ENCODE measurements around the gene AKAP9. TPM values are rescaled to one million over a fixed set of nuclear protein-coding genes. Genes with fewer than 3 reads are reported as not detected.

The AKAP9 gene
- polyA plus RNA-seq, 1 donor (not counting 4 experiments of a cell fraction or from before 2014, with no cell fraction given): 19.0 TPM

GRCh38 chr7:92061154-92061553, 120.5 kb downstream of the AKAP9 start:
- H3K79me2 ChIP-seq (ENCODE audit: control insufficient read depth, insufficient read depth, low read length): no peaks in the 10 kb centered on the region
- no peaks in the 10 kb centered on the region for H3K9me1 ChIP-seq (ENCODE audit: control insufficient read depth, extremely low read depth, insufficient read depth, low read length)
- DNase-seq (ENCODE audit: low read depth, low spot score): peak; percentile 33
- no peak overlapping the region for H3K4me3 ChIP-seq (ENCODE audit: control insufficient read depth in 2 of 3, extremely low read depth in 1 of 3, insufficient read depth in 2 of 3, low read depth in 1 of 3, low read length in 3 of 3)
- TF ChIP-seq, protein P1, sequence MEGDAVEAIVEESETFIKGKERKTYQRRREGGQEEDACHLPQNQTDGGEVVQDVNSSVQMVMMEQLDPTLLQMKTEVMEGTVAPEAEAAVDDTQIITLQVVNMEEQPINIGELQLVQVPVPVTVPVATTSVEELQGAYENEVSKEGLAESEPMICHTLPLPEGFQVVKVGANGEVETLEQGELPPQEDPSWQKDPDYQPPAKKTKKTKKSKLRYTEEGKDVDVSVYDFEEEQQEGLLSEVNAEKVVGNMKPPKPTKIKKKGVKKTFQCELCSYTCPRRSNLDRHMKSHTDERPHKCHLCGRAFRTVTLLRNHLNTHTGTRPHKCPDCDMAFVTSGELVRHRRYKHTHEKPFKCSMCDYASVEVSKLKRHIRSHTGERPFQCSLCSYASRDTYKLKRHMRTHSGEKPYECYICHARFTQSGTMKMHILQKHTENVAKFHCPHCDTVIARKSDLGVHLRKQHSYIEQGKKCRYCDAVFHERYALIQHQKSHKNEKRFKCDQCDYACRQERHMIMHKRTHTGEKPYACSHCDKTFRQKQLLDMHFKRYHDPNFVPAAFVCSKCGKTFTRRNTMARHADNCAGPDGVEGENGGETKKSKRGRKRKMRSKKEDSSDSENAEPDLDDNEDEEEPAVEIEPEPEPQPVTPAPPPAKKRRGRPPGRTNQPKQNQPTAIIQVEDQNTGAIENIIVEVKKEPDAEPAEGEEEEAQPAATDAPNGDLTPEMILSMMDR (optimal IDR thresholded peaks at IDR 0.05 in 1 of 3, IDR thresholded peaks at IDR 0.05 in 1 of 3, conservative IDR thresholded peaks at IDR 0.05 in 1 of 3; ENCODE audit: extremely low read depth in 1 of 3, insufficient read depth in 2 of 3, low read length in 3 of 3): no peak
- no peak for TF ChIP-seq EZH2 (IDR thresholded peaks at IDR 0.05; ENCODE audit: low read length)
- H3K4me2 ChIP-seq (ENCODE audit: control insufficient read depth, extremely low read depth, insufficient read depth, low read depth, low read length): peak overlapping the region; percentile 29
- H2AFZ ChIP-seq (ENCODE audit: control insufficient read depth, low read length): no peak overlapping the region
- H3K9ac ChIP-seq (ENCODE audit: control insufficient read depth, extremely low read depth, insufficient read depth, low read length): no peak overlapping the region
- no peak overlapping the region for H3K27ac ChIP-seq (ENCODE audit: control insufficient read depth, insufficient read depth, low read length)
- H4K20me1 ChIP-seq (ENCODE audit: control insufficient read depth, extremely low read depth, insufficient read depth, low read length): no peaks in the 10 kb centered on the region
- dilution Hi-C loops (cut with MboI; ENCODE audit: extremely low pct_ligation_motif_present, low sequenced_read_pairs): no loop called here
- H3K36me3 ChIP-seq (ENCODE audit: control insufficient read depth in 2 of 2, extremely low read depth in 1 of 2, insufficient read depth in 2 of 2, low read length in 2 of 2): no peaks in the 10 kb centered on the region
- no peaks in the 10 kb centered on the region for H3K27me3 ChIP-seq (ENCODE audit: control insufficient read depth, extremely low read depth, insufficient read depth, low read length)
- peak; percentile 43 for FAIRE-seq
- no peaks in the 10 kb centered on the region for H3K9me3 ChIP-seq (ENCODE audit: control insufficient read depth, low read depth, low read length)
- H3K4me1 ChIP-seq (ENCODE audit: control insufficient read depth, extremely low read depth, insufficient read depth, low read length): peaks cover 11% of the 10 kb centered on the region

DNA sequence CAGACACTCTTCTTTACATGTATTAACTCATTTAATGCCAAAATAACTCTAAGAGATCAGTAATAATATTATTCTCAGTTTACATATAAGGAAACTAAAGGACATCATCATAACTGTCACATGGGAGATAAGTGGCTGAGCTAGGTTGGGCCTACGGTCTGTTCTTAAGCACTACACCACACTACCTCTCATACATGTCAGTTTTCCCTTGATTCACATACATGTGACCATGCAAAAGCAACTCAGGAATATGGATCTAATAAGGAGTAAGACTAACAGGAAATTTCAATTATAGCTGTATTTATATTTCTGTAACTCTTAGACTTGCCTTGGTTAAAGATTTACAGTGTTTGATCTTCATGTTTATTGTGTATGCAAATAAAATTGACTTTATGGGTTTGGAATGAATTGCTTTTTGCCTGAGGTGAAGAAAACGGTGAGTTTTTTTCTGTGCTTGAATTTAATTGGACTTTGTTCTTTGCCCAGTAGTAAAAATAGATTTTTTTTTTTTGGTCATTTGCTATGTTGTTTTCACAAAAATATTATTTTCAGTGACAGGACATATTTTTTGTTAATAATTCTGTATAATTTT, 123.9 kb downstream of the AKAP9 start:
- H3K4me1 ChIP-seq (ENCODE audit: control insufficient read depth, extremely low read depth, insufficient read depth, low read length): peaks cover 6% of the 10 kb centered on the region
- TF ChIP-seq EZH2 (IDR thresholded peaks at IDR 0.05; ENCODE audit: low read length): no peak
- TF ChIP-seq, protein P1 (optimal IDR thresholded peaks at IDR 0.05 in 1 of 3, IDR thresholded peaks at IDR 0.05 in 1 of 3, conservative IDR thresholded peaks at IDR 0.05 in 1 of 3; ENCODE audit: extremely low read depth in 1 of 3, insufficient read depth in 2 of 3, low read length in 3 of 3): no peak
- H3K9ac ChIP-seq (ENCODE audit: control insufficient read depth, extremely low read depth, insufficient read depth, low read length): no peak overlapping the region
- no peak for FAIRE-seq
- no peak overlapping the region for H2AFZ ChIP-seq (ENCODE audit: control insufficient read depth, low read length)
- dilution Hi-C loops (cut with MboI; ENCODE audit: extremely low pct_ligation_motif_present, low sequenced_read_pairs): no loop called here
- no peaks in the 10 kb centered on the region for H4K20me1 ChIP-seq (ENCODE audit: control insufficient read depth, extremely low read depth, insufficient read depth, low read length)
- H3K27ac ChIP-seq (ENCODE audit: control insufficient read depth, insufficient read depth, low read length): no peak overlapping the region
- H3K9me1 ChIP-seq (ENCODE audit: control insufficient read depth, extremely low read depth, insufficient read depth, low read length): no peaks in the 10 kb centered on the region
- DNase-seq (ENCODE audit: low read depth, low spot score): no peak
- H3K27me3 ChIP-seq (ENCODE audit: control insufficient read depth, extremely low read depth, insufficient read depth, low read length): no peaks in the 10 kb centered on the region
- H3K79me2 ChIP-seq (ENCODE audit: control insufficient read depth, insufficient read depth, low read length): no peaks in the 10 kb centered on the region
- peaks cover 0 to 2% of the 10 kb centered on the region in 2 experiments for H3K36me3 ChIP-seq (ENCODE audit: control insufficient read depth in 2 of 2, extremely low read depth in 1 of 2, insufficient read depth in 2 of 2, low read length in 2 of 2)
- H3K9me3 ChIP-seq (ENCODE audit: control insufficient read depth, low read depth, low read length): no peaks in the 10 kb centered on the region
- H3K4me3 ChIP-seq (ENCODE audit: control insufficient read depth in 2 of 3, extremely low read depth in 1 of 3, insufficient read depth in 2 of 3, low read depth in 1 of 3, low read length in 3 of 3): no peak overlapping the region
- no peak overlapping the region for H3K4me2 ChIP-seq (ENCODE audit: control insufficient read depth, extremely low read depth, insufficient read depth, low read depth, low read length)
